Measurements from ENCODE around the gene MTARC2. TPM values are rescaled to one million over a fixed set of nuclear protein-coding genes. Genes with fewer than 3 reads are reported as not detected.

The MTARC2 gene
- total and polyA plus RNA-seq, 10 of the 15 experiments (the other 5 are each of a cell fraction or from before 2014, with no cell fraction given), result 1.9 to 5.5 (median 3.3) TPM

DNA sequence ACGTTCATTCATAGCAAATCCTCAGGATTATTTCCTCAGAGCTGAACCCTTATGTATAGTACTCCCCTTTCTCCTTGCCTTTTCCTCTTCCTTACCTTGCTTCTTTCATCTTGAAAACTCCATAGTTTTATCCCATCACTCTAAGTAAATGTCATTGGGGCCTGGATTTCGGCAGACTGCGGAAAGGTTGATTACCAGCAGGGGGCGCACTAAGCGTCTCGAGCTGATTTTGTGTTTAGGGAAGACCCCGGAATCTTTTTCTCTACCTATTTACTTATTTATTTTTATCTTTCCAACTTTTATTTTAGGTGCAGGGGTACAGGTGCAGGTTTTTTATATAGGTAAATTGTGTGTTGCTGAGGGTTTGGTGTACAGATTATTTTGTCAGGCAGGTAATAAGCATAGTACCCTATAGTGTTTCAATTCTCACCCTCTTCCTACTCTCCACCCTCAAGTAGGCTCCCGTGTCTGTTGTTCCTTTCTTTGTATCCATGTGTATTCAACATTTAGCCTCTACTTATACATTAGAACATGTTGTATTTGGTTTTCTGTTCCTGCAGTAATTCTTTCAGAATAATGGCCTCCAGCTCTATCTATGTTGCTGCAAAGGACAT lies 27.2 kb downstream of the MTARC2 start:
- no peak overlapping the region for H3K9ac ChIP-seq (ENCODE audit: control insufficient read depth, insufficient read depth, low read length)
- FAIRE-seq, result no peak
- 9% methylated on average over 8 of the region's 8 CpGs for WGBS (ENCODE audit: insufficient coverage, insufficient replicate concordance, low lambda C conversion rate, missing lambda C conversion rate)
- H3K27me3 ChIP-seq (replicated peaks in 1 of 2; ENCODE audit: control insufficient read depth in 2 of 2, insufficient read depth in 2 of 2, low read length in 1 of 2), result no peaks in the 10 kb centered on the region
- no peaks in the 10 kb centered on the region for H3K4me1 ChIP-seq (ENCODE audit: control insufficient read depth, insufficient read depth, low read length)
- intact Hi-C loops (cut with micrococcal nuclease; ENCODE audit: unreplicated experiment), result loop anchor here (5.0 to 10.0 kb wide), 2 partner anchors 231 to 493 kb away; no protein-coding TSS in a partner anchor
- BruUV-seq (replicated peaks), result no TSS peak
- ChIA-PET CTCF (interaction anchor here (0.6 to 6.2 kb wide), 38 partner anchors 8 to 562 kb away, joined by 3 to 52 read pairs (median 4); partner anchors contain the start of genes C1orf115, MTARC1 and MTARC2), RAD21 (ENCODE audit: unreplicated experiment) (interaction anchor here (0.9 to 5.5 kb wide), 6 partner anchors 42 to 555 kb away, joined by 3 to 33 read pairs (median 4); no protein-coding TSS in a partner anchor), SMC1A (ENCODE audit: uncharacterized antibody, unreplicated experiment) (interaction anchor here (0.6 to 2.5 kb wide), 10 partner anchors 19 to 663 kb away, joined by 3 to 19 read pairs (median 4); no protein-coding TSS in a partner anchor), POLR2A (no interaction called here)
- H3K36me3 ChIP-seq (ENCODE audit: control insufficient read depth in 2 of 2, insufficient read depth in 2 of 2, low read length in 1 of 2), result no peaks in the 10 kb centered on the region
- H2AFZ ChIP-seq (ENCODE audit: control insufficient read depth, low read depth, low read length), result no peak overlapping the region
- H3K27ac ChIP-seq (ENCODE audit: control insufficient read depth, insufficient read depth), result no peak overlapping the region
- no peak overlapping the region for H3K4me2 ChIP-seq (ENCODE audit: control insufficient read depth, insufficient read depth)
- H3K79me2 ChIP-seq (ENCODE audit: control insufficient read depth, insufficient read depth, low read length), result no peaks in the 10 kb centered on the region
- no peaks in the 10 kb centered on the region for H4K20me1 ChIP-seq (ENCODE audit: control insufficient read depth, insufficient read depth)
- H3K9me3 ChIP-seq (replicated peaks; ENCODE audit: control insufficient read depth, insufficient read depth, low read length), result no peaks in the 10 kb centered on the region
- in situ Hi-C loops (cut with MboI), result loop anchor here (5.0 to 10.0 kb wide), 2 partner anchors 91 to 478 kb away; no protein-coding TSS in a partner anchor
- no peak overlapping the region for H3K4me3 ChIP-seq
- TF ChIP-seq BHLHE40 (IDR thresholded peaks at IDR 0.05; ENCODE audit: borderline replicate concordance in 1 of 2, low read depth in 2 of 2, low read length in 1 of 2) (no peak), RUNX3 (IDR thresholded peaks at IDR 0.05; ENCODE audit: low read length) (no peak), CTCF (IDR thresholded peaks at IDR 0.05 in 2 of 3, conservative IDR thresholded peaks at IDR 0.05 in 1 of 3; ENCODE audit: control insufficient read depth in 2 of 3, extremely low read depth in 1 of 3, insufficient read depth in 1 of 3, low read depth in 3 of 3, low read length in 3 of 3) (peak; percentile 51 to 85 (median 71)), SKIL (IDR thresholded peaks at IDR 0.05; ENCODE audit: low read depth, poor library complexity, severe bottlenecking) (no peak), RAD21 (IDR thresholded peaks at IDR 0.05; ENCODE audit: insufficient read depth, low read depth, low read length) (0 out of 2 replicates have a peak, but pooled peaks have one; percentile 19)
- DNase-seq (ENCODE audit: low read depth, low spot score), result no peak
- ATAC-seq, result no peak

Data from GM12878 (cell line).